Activated CD8-positive, alpha-beta T cell treated with anti-CD3 and anti-CD28 coated beads for 36 hours (primary cell): ENCODE results near the gene SENP1. TPM values are rescaled to one million over a fixed set of nuclear protein-coding genes. Genes with fewer than 3 reads are reported as not detected.

Experiments used
- ATAC-seq: fragments of 200-7000 bp; cut with Tn5 transposase; one replicate; pipeline ENCODE4 v1.10.0; 2021; ENCODE audit warnings: mild to moderate bottlenecking, moderate library complexity
- CTCF ChIA-PET: fragments of 350-600 bp; sonication (Branson Sonifier 250); formaldehyde crosslinking; loops from one replicate; lab custom pipeline; 2021; ENCODE audit warnings: antibody characterized with exemption; lab: Charles Lee
- POLR2A ChIA-PET: fragments of 350-600 bp; sonication (Branson Sonifier 250); formaldehyde crosslinking; loops from one replicate; lab custom pipeline; 2021; ENCODE audit warnings: antibody characterized with exemption; lab: Charles Lee
- DNase-seq: peaks from one replicate; pipeline ENCODE4 v3.0.0-alpha.2; 2020
- H3K27ac Mint-ChIP-seq: one replicate; pipeline ENCODE4 v1.8.0; 2021; ENCODE audit warnings: mild to moderate bottlenecking, mixed read lengths
- H3K27me3 Mint-ChIP-seq: one replicate; pipeline ENCODE4 v1.8.0; 2021; ENCODE audit warnings: mixed read lengths
- H3K36me3 Mint-ChIP-seq: one replicate; pipeline ENCODE4 v1.8.0; 2021; ENCODE audit warnings: low read depth, mixed read lengths
- H3K4me1 Mint-ChIP-seq: one replicate; pipeline ENCODE4 v1.8.0; 2021; ENCODE audit warnings: low read depth, mixed read lengths
- H3K4me3 Mint-ChIP-seq: one replicate; pipeline ENCODE4 v1.8.0; 2021; ENCODE audit warnings: mild to moderate bottlenecking, moderate library complexity, mixed read lengths
- H3K9me3 Mint-ChIP-seq: one replicate; pipeline ENCODE4 v1.8.0; 2021; ENCODE audit warnings: mixed read lengths
- intact Hi-C: fragments of 100-400 bp; cut with micrococcal nuclease; formaldehyde crosslinking; loops from one replicate; pipeline ENCODE4 v1.10.0; 2022
- total RNA-seq, 2 experiments: library from RNA; stranded (reverse); gene quantifications; one replicate each; pipeline ENCODE4 v1.2.3, GENCODE V29; 2021
- TF ChIP-seq, protein P1 (sequence below): fragments of 200-600 bp; IDR thresholded peaks from one replicate; pipeline ENCODE4 v1.8.0; 2022; ENCODE audit warnings: antibody characterized with exemption, mild to moderate bottlenecking

The SENP1 gene
- total RNA-seq, 2 experiments from 2014 or later, result 39.8 to 40.2 TPM

DNA sequence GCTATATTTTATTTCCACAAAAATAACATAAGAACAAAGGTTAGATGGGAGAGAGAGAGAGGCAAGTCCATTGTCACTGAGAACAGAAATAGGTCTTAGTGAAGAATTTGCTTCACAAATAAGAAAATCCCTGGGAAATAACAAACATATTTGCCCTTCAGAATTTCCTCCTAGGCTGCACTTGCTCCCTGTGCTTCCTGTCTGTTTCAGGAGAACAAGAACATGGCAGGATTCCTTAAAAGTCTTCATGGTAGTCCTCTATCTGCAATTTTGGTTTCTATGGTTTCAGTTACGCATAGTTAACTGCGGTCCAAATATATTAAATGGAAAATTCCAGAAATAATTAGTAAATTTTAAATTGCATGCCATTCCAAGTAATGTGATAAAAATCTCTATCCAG, 34.1 kb downstream of the SENP1 start:
- Mint-ChIP-seq H3K4me3 (no peak overlapping the region), H3K36me3 (peaks cover 31% of the 10 kb centered on the region), H3K9me3 (no peaks in the 10 kb centered on the region), H3K27ac (no peak overlapping the region), H3K4me1 (no peaks in the 10 kb centered on the region), H3K27me3 (no peaks in the 10 kb centered on the region)
- POLR2A ChIA-PET, result no interaction called here
- ATAC-seq (no peak), DNase-seq (no peak)
- TF ChIP-seq, protein P1, sequence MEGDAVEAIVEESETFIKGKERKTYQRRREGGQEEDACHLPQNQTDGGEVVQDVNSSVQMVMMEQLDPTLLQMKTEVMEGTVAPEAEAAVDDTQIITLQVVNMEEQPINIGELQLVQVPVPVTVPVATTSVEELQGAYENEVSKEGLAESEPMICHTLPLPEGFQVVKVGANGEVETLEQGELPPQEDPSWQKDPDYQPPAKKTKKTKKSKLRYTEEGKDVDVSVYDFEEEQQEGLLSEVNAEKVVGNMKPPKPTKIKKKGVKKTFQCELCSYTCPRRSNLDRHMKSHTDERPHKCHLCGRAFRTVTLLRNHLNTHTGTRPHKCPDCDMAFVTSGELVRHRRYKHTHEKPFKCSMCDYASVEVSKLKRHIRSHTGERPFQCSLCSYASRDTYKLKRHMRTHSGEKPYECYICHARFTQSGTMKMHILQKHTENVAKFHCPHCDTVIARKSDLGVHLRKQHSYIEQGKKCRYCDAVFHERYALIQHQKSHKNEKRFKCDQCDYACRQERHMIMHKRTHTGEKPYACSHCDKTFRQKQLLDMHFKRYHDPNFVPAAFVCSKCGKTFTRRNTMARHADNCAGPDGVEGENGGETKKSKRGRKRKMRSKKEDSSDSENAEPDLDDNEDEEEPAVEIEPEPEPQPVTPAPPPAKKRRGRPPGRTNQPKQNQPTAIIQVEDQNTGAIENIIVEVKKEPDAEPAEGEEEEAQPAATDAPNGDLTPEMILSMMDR, result no peak
- intact Hi-C loops, result no loop called here
- CTCF ChIA-PET, result interaction anchor here (0.9 kb wide), 1 partner anchor 81 kb away, joined by 3 read pairs; no protein-coding TSS in a partner anchor

DNA sequence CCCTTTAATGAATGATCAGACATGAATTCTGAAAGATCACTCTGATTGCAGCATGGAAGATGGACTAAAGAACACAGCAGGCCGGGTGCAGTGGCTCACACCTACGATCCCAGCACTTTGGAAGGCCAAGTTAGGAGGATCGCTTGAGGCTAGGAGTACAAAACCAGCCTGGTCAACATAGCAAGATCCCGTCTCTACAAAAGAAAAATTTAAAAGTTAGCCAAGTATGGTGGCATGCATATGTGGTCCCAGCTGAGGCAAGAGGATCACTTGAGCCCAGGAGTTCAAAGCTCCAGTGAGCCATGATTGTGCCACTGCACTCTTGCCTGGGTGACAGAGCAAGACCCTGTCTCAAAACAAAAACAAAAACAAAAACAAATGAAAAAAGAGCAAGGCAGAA, 35.1 kb downstream of the SENP1 start:
- Mint-ChIP-seq H3K36me3 (peaks cover 33% of the 10 kb centered on the region), H3K4me3 (no peak overlapping the region), H3K27ac (no peak overlapping the region), H3K4me1 (no peaks in the 10 kb centered on the region), H3K9me3 (no peaks in the 10 kb centered on the region), H3K27me3 (no peaks in the 10 kb centered on the region)
- ATAC-seq (no peak), DNase-seq (no peak)
- intact Hi-C loops, result no loop called here
- CTCF ChIA-PET, result interaction anchor here (1.4 to 1.6 kb wide), 2 partner anchors 356 to 548 kb away, joined by 3 to 5 read pairs; no protein-coding TSS in a partner anchor
- POLR2A ChIA-PET, result no interaction called here
- TF ChIP-seq, protein P1, result no peak

DNA sequence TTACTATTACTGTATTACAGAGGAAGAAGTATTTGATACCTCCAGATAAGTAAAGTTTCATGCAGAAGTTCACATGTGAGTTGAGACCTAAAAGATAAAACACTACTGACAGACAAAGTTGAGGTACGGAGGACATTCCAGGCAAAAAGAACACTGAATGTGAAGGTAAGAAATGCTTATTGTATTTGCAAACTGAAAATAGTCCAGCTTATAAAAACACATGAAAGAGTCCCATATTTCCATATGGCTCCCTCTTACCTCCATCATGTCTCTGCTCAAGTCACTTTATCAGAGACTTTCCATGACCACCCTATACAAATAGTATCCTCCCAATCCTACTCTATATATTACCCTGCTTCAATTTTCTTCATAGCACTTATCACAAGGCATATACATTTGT, 35.8 kb downstream of the SENP1 start:
- ChIA-PET CTCF (interaction anchor here (0.6 to 1.6 kb wide), 3 partner anchors 127 to 548 kb away, joined by 3 to 5 read pairs (median 3); no protein-coding TSS in a partner anchor), POLR2A (no interaction called here)
- no peak overlapping the region for H3K27ac Mint-ChIP-seq
- TF ChIP-seq, protein P1, result no peak
- no peak overlapping the region for H3K4me3 Mint-ChIP-seq
- intact Hi-C loops, result no loop called here
- DNase-seq, result no peak
- no peaks in the 10 kb centered on the region for H3K9me3 Mint-ChIP-seq
- H3K4me1 Mint-ChIP-seq, result no peaks in the 10 kb centered on the region
- ATAC-seq, result no peak
- H3K27me3 Mint-ChIP-seq, result no peaks in the 10 kb centered on the region
- peaks cover 33% of the 10 kb centered on the region for H3K36me3 Mint-ChIP-seq

DNA sequence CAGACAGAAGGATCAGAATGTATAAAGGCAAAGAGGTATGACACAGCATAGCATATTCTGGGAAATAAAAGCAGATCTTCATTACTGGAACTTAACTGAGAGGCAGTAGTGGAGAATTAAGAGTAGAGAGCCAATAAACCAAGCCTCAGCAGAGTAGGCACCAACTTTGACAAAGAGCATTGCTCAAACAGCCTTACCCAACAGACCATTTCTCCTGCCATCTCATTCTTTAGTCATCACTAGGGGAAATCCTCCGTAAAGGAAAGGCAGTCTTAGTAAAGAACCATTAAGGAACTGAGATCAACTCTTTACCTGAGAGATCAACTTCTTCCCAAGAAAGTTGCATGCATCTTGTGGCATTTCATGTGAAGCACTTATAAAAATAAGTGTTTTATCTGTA, 36.6 kb downstream of the SENP1 start:
- ATAC-seq (no peak), DNase-seq (no peak)
- TF ChIP-seq, protein P1, result no peak
- ChIA-PET POLR2A (interaction anchor here (0.6 kb wide), 1 partner anchor 57 kb away, joined by 3 read pairs; no protein-coding TSS in a partner anchor), CTCF (no interaction called here)
- Mint-ChIP-seq H3K4me3 (no peak overlapping the region), H3K9me3 (no peaks in the 10 kb centered on the region), H3K4me1 (no peaks in the 10 kb centered on the region), H3K36me3 (peaks cover 40% of the 10 kb centered on the region), H3K27ac (no peak overlapping the region), H3K27me3 (no peaks in the 10 kb centered on the region)
- intact Hi-C loops, result no loop called here

DNA sequence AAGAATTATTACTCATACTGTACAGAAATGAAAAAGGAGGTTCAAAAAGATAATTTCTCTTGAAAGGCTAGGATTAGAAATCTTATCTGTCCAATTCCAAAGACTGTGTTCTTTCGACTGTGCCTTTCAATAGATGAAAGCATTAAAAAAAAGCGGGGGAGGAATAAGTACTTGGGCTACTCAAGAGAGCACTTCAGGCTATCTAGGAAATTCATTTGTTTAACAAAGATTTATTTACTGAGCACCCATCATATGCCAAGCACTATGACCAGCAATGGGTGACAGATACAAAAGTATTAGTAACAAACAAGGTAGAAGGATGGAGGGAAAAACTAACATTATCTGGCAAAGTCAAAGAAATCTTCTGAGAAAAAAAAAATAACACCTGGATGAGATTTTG, 37.4 kb downstream of the SENP1 start:
- H3K36me3 Mint-ChIP-seq, result peaks cover 45% of the 10 kb centered on the region
- H3K27ac Mint-ChIP-seq, result no peak overlapping the region
- no peak for DNase-seq
- H3K9me3 Mint-ChIP-seq, result no peaks in the 10 kb centered on the region
- intact Hi-C loops, result no loop called here
- no peak overlapping the region for H3K4me3 Mint-ChIP-seq
- TF ChIP-seq, protein P1, result no peak
- ChIA-PET POLR2A (no interaction called here), CTCF (no interaction called here)
- ATAC-seq, result no peak
- no peaks in the 10 kb centered on the region for H3K4me1 Mint-ChIP-seq
- no peaks in the 10 kb centered on the region for H3K27me3 Mint-ChIP-seq
